Mesothelial cell of epicardium (in vitro differentiated cells): ENCODE results near the gene STARD13. TPM values are rescaled to one million over a fixed set of nuclear protein-coding genes. Genes with fewer than 3 reads are reported as not detected.

Source experiments
- DNase-seq, 2 experiments: peaks; one replicate each; pipeline ENCODE4 v3.0.0; 2021; ENCODE audit warnings: low spot score in 2 of 2; ENCODE audit not compliant: unreplicated experiment in 2 of 2
- H3K27ac Mint-ChIP-seq: 2 replicates; pipeline ENCODE4 v1.8.0; 2021; ENCODE audit warnings: mixed read lengths
- H3K27me3 Mint-ChIP-seq: 2 replicates; pipeline ENCODE4 v1.8.0; 2021; ENCODE audit warnings: low read depth, mixed read lengths
- H3K36me3 Mint-ChIP-seq: 2 replicates; pipeline ENCODE4 v1.8.0; 2021; ENCODE audit warnings: mixed read lengths
- H3K4me1 Mint-ChIP-seq: 2 replicates; pipeline ENCODE4 v1.8.0; 2021; ENCODE audit warnings: mixed read lengths
- H3K4me3 Mint-ChIP-seq: 2 replicates; pipeline ENCODE4 v1.8.0; 2021; ENCODE audit warnings: mild to moderate bottlenecking, moderate library complexity, mixed read lengths
- H3K9me3 Mint-ChIP-seq: 2 replicates; pipeline ENCODE4 v1.8.0; 2021; ENCODE audit warnings: mixed read lengths
- CTCF ChIP-seq: fragments of 200-600 bp; sonication (generic); IDR thresholded peaks from one replicate; pipeline ENCODE4 v1.5.0; 2021; ENCODE audit warnings: antibody characterized with exemption; ENCODE audit not compliant: unreplicated experiment
- total RNA-seq: library from RNA; stranded (reverse); gene quantifications from 3 replicates; pipeline ENCODE4 v1.2.1, GENCODE V29; 2021

STARD13 gene
- total RNA-seq, 1 donor from 2014 or later = 23.0 TPM

DNA sequence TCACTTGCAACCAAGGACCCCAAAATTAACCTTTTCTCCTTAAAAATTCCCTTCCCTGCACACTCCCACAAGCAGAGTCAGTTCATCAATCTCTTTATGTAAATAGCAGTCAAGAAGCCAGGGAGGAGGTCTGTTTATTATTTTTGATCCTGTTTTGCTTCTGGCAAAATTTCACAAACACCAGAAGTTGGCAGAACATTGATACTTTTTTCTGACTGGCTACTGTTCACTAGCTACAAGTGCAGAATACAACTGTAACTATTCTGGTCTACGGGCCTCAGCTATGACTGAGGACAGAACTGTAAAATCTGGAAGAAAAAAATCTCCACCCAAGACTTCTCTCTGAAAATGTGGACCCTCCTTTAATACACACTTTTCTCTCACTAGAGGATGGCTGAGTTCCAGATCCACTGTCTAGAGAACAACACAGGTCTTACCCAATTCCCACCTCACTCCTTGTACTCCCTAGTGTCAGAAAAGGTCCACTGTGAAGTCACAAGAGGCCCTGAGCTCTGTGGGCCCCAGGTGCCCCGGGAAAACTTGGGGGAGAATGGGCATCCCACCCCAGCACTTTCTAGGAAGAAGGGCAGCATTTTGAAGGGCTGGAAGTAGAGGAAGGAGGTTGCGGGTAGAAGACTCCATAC is 14.5 kb downstream of the STARD13 start:
- DNase-seq = no peak
- no peak overlapping the region for H3K4me3 Mint-ChIP-seq
- no peak overlapping the region for H3K27ac Mint-ChIP-seq
- H3K27me3 Mint-ChIP-seq = no peaks in the 10 kb centered on the region
- H3K4me1 Mint-ChIP-seq = peaks cover 56% of the 10 kb centered on the region
- peaks cover 4% of the 10 kb centered on the region for H3K36me3 Mint-ChIP-seq
- H3K9me3 Mint-ChIP-seq = no peaks in the 10 kb centered on the region
- TF ChIP-seq CTCF = no peak

- H3K27me3 Mint-ChIP-seq = no peaks in the 10 kb centered on the region
- TF ChIP-seq CTCF = no peak
- DNase-seq = no peak
- no peaks in the 10 kb centered on the region for H3K9me3 Mint-ChIP-seq
- no peak overlapping the region for H3K4me3 Mint-ChIP-seq
- peaks cover 2% of the 10 kb centered on the region for H3K36me3 Mint-ChIP-seq
- peaks cover 46% of the 10 kb centered on the region for H3K4me1 Mint-ChIP-seq
- no peak overlapping the region for H3K27ac Mint-ChIP-seq
Observed at GRCh38 chr13:33265607-33266006, 19.9 kb downstream of the STARD13 start.

- TF ChIP-seq CTCF = no peak
- no peaks in the 10 kb centered on the region for H3K27me3 Mint-ChIP-seq
- H3K27ac Mint-ChIP-seq = no peak overlapping the region
Observed at GRCh38 chr13:33265133-33265532, 20.4 kb downstream of the STARD13 start.

DNA sequence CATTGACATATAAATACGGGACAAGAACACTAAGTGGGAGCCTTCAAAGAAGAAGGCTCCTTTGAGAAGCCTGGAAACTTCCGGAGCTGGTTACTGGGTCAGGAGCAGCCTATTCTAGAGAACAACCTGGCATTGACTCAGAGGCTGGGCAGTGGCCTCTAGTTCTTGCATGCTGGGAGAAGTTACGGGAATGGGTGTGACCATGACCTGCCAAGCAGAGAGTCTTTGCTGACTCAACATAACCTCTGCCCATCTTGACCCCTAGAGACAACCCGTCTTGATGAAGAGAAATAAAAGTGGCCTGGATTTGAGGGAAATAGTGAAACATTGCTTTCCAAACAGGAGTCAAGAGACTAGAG is 21.0 kb downstream of the STARD13 start:
- H3K4me3 Mint-ChIP-seq = no peak overlapping the region
- no peaks in the 10 kb centered on the region for H3K9me3 Mint-ChIP-seq
- peaks cover 52% of the 10 kb centered on the region for H3K4me1 Mint-ChIP-seq
- TF ChIP-seq CTCF = no peak
- H3K36me3 Mint-ChIP-seq = peaks cover 2% of the 10 kb centered on the region
- no peak for DNase-seq
- no peaks in the 10 kb centered on the region for H3K27me3 Mint-ChIP-seq
- H3K27ac Mint-ChIP-seq = no peak overlapping the region

More at GRCh38 chr13:33265133-33265532, 20.4 kb downstream of the STARD13 start:
- Mint-ChIP-seq H3K9me3 (no peaks in the 10 kb centered on the region), H3K36me3 (peaks cover 2% of the 10 kb centered on the region), H3K4me3 (no peak overlapping the region), H3K4me1 (peaks cover 50% of the 10 kb centered on the region)
- DNase-seq = no peak

- peaks cover 51% of the 10 kb centered on the region for H3K4me1 Mint-ChIP-seq
- DNase-seq = no peak
- no peaks in the 10 kb centered on the region for H3K9me3 Mint-ChIP-seq
- H3K36me3 Mint-ChIP-seq = peaks cover 2% of the 10 kb centered on the region
- no peak overlapping the region for H3K27ac Mint-ChIP-seq
- TF ChIP-seq CTCF = no peak
- H3K4me3 Mint-ChIP-seq = no peak overlapping the region
- no peaks in the 10 kb centered on the region for H3K27me3 Mint-ChIP-seq
Observed at GRCh38 chr13:33263976-33264619, 21.5 kb downstream of the STARD13 start.
